GM04504 (cell line): Measurements from ENCODE around the gene DHRS12.
"Not testable (repeated sequence)": the region's sequence is repeated elsewhere in the genome, so short reads cannot be mapped to it uniquely, and the experiment has no call there.

Experiments
- DNase-seq: peaks from one replicate; pipeline ENCODE4 v3.0.0-alpha.2; 2012; ENCODE audit warnings: low read depth

Gene DHRS12

DNA sequence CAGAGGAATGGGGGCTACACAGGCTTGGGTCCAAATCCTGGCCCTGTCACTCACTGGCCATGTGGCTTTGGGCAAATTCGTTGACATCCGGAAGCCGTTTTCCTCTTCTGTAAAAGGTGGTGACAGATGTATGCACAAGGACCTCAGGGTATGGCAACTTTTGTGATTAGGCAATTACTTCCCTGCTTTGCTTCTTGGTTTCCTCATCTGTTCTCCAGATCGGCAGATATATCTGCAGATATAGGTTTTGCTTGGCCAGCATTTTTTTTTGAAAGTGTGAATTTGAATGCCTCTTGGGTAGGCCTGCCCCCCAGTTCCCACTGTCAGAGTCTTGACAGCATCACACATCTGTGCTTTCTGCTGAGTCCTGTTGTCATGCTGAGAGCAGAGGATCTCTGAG lies 23.3 kb upstream of the DHRS12 start:
- no peak for DNase-seq

DNA sequence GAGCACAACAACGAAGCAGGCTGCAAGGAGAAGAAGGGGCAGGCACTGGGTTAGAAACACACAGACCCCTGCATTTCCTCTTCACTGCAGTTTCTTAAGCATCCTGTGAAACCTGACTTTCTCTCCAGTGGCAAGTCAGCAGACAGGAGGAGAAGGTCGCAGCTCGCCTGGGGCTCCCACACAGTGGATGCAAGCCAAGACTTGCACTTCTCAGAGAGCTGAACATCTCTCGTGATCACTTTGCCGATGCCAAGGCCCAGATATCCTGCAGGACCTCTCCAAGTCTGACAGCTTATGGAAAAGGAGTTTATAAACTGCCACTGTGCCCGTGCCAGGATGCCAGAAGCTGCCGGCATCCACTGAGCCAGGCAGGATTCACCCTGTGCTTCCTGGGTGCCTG lies 22.6 kb upstream of the DHRS12 start:
- DNase-seq = no peak

DNA sequence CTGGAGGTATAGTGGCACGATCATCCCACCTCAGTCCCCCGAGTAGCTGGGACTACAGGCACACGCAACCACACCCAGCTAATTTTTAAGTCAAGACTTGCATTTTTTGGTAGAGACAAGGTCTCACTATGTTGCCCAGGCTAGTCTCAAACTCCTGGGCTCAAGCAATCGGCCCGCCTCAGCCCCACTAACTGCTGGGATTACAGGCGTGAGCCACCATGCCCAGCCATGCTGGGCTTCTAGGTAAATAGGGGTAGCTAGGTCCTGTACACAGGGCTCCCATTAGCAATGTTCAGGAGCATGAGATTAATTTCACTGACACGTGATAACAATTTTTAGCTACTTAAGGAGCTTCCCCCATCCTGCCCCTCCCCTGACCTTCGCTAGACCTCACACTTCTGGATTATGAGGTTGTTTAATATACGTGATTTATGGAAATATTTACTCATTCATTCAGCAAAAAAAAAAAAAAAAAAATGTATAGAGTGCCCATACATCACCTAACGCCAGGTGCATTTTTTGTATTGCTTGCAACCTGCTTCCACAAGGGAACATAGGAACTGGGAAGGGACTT lies 21.8 kb upstream of the DHRS12 start:
- DNase-seq = no peak

DNA sequence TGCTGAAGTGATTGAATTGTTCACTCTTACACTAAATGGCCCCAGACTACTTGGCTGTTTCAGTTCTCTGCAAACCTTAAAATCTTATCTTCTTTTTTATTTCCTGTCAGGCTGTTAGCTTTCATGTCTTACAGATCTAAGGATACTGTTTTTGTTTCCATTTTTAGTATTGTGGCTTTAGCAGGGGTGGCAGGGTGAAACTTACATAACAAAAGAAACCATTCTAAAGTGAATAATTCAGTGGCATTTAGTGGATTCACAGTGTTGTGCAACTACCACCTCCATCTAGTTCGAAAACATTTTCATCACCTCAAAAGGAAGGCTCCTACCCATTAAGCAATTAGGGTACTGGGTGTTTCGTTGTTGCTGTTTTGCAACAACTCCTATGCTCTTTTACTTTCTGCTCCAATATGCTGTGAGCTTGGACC lies 21.2 kb upstream of the DHRS12 start:
- no peak for DNase-seq

DNA sequence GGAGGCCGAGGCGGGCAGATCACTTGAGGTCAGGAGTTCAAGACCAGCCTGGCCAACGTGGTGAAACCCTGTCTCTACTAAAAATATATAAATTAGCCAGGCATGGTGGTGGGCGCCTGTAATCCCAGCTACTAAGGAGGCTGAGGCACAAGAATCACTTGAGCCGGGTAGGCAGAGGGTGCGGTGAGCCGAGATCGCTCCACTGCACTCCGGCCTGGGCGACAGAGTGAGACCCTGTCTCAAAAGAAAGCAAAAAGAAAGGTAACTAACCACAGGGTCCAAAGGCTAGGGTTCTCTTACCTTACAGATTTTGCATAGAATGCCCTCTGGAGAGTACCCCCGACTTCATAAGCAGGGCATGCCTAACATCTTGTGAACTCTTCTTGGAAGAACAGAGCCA lies 20.7 kb upstream of the DHRS12 start:
- not testable (repeated sequence) for DNase-seq

DNA sequence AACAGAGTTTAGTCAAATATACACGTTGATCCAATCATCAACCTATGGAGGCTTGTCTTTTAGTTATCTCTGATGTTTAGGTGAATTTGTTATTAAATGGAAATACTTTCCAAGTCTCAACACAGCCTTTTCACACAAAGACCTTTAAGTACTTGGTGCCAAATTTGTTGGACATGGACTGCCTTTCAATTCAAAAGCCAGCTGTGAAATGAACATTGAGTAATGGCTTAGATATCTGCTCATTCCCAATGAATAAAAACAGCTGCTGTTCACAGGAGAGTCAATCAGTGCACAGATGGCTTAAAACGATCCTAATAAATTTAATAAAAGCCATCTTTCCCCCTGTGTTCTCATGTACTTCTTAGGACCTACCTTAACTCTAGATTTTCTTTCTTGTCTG lies 19.9 kb upstream of the DHRS12 start:
- DNase-seq = no peak

DNA sequence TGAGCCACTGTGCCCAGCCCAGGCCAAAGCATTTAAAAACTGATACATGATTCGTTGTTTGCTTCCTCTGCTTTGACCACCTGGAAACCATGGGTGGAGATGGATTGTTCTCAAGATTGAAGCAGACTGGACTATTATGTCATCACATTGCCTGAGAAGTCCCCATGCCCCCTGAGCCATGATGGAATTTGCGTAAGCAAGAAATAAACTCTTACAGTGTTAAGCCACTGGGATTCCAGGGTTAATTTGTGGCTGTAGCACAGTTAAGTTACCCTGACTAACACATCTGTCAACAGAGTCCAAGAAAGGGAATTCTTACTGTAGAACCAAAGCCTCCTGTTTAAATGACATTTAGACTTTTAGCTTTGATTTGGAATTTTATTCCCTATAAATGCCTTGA lies 19.4 kb upstream of the DHRS12 start:
- no peak for DNase-seq

DNA sequence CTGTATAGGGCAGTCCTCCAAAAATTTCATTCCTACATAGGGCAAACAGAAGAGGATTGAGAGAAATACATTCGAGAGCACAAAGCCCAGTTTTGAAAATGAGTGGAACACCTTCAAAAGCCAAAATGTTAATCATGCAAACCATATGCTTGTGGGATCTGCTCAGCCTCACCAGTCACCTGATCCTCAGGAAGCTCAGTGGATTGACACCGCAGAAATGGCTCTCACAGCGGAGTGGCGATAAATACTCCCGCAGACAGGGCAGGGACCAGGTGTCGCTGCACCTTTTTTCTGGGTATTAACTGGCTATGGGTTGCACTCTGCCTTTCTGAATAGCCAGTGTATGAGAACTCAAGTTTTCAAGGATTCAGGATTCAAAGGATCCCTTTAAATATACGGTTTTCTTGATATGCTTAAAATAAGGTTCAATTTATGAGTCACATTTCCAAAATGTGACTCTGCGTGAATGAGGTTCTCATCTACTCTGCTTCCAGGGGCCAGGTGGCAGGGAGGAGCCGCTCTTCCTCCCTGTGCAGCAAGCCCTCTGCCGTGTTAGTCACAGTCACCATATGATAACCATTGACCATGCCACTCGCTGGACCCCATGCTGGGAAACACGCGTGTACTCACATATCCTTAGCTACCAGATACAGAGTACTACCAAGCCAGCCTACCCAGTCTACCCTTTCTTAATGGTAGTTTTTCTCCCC lies 18.3 kb upstream of the DHRS12 start:
- DNase-seq = no peak

DNA sequence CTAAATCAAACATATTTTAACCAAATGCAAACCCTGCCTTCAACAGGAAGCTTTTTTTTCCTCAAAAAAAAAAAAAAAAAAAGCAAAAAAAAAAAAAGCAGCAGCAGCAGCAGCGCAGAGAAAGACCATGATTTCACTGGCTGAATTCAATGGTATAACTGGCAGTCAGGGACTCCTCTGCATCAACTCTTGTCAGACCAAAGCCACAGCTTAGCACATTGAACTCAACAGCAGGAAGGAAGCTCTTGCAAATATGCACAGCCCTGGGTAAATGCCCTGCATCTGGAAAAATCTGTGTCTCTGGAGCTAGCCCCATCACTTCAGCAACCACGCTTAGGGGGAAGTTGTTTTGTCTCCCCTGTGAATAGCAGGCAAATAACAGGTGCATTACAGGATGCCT lies 17.6 kb upstream of the DHRS12 start:
- DNase-seq = no peak

DNA sequence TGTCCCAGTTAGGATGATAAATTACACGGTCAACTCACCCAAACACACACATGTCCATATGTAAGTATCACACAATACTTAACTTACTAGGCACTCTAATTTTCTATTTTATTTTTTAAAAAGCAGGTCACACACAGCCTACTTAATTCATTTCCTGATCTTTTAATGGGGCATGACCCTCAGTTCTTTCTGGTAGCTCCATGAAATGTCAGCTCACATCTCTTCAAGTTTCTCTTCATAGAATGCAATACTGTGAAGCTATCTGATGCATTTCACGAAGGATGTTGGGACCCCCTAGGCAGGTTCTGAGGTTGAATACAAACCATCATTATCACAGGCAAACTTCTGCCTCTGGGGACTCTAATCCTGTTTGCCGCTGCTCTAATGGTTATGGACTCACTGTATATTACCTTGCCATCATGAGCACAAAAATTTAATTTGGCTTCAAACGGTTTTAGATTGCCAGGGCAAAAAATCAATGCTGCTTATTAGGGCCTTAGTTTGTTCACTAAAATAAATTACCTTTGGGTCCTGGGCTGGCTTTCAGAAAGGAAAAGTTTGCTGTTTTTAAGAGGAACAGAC lies 16.1 kb upstream of the DHRS12 start:
- DNase-seq = no peak

DNA sequence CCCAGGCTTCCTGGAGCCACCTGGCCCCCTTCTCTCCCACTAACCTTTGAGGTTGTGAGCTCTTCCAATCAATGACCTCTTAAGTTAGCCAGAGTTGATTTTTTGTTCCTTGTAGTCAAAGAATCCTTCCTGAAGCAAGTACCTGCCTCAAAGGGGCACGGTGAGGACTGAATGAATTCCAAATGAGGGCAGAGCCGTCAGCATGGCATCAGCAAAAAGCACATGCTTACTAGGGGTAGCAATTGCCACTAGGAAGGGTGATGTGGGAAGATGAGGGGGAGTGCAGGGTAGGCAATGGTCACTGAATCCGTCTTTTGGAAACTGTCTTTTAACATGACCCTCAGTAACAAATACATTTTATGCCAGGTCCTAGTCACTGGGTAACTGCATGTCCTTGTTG lies 15.6 kb upstream of the DHRS12 start:
- DNase-seq = no peak

DNA sequence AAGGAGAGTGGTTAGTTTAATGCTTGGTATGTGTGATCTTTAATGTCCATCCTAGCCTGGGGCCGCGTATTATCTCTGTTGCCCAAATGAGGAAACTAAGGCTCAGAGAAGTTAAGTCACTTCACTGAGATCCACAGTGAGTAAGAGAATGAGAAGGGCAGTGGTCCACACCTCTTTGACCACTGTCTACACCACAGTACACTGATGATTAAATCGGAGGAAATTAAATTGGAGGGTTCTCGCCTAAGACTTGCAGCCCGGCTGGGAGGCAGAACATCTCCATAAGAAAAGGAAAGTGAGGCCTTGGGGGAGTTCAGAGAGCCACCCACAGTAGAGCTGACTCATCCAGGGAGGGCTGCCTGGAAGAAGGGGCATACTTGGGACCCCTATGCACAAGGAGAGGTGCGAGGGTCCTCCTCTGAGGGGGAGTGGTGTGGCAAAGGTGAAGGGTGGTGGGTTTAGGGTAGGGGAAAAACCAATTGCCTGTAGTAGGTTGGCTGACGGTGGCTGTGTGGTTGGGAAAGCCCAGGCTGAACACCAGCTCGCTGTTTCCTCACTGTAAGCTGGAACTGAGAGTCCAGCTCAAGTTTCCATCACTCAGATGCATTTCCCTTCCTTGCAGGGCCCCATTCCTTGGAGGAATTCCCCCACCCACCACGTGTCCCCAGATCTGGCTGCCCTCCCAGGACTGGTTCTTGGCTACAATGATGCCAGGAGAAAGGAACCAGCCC lies 15.0 kb upstream of the DHRS12 start:
- no peak for DNase-seq

DNA sequence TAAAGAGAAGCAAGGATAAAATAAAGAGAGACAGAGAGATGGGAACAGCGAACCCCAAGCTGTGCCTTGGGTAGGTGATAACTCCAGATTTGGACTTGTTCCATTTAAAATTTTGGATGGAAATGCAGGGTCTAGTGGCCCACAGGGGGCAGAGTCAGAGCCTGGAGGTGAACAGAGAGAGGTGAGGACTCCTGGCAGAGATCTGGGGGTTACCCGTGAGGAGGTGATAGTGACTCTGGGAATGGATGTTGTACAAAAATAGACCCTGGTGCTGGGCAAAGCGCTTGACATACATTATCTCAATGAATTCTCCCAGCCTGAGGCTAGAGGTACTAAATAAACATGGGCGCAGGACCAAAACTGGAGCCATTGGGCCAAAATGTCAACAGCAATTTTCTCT lies 14.3 kb upstream of the DHRS12 start:
- no peak for DNase-seq

DNA sequence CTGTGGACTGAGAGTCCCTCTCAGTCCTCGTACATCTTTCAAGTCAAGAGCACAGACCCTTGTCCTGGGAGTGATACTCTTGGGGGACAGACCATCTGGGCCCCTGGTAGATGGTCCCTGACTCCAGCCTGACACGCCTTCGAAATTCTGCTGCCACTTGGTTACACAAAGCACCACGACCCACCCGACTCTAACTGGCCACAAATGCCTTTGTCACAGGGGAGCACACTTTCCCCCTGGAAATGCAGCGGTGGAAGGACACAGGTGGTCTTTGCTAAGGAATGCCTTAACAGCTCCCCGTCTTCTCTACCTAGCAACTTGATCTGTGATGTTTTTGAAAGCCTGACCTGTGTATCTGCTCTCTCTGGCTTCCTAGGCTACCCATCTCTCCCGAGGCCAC lies 13.8 kb upstream of the DHRS12 start:
- no peak for DNase-seq

DNA sequence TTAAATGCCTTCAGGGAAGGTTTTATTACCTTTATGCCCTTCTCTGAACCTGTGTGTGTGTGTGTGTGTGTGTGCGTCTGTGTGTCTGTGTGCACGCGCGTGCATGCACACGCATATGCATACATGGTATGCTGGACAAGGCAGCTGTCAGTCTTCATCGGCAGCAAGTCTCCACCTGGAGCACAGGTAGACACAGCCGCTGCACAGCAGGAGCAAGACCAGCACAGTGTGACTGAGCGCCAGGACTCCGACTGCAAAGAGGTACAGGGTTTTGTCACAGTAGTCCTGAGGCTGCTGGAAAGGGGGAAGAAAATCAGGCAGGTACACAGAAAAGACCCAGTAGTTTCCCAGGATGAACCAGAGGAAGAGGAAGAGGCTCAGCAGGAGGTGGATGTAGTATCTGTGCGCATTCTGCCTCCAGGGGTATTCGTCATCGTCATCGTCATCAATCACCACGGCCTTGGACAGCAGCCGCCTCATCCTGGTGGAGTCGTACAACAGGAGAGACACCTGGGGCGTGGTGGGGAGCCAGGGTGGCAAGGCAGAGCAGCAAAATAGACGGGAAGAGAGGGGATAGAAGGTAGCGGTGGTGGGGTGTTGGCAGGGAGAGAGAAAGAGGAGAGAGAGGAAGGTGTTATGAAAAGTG lies 12.8 kb upstream of the DHRS12 start:
- DNase-seq = no peak

DNA sequence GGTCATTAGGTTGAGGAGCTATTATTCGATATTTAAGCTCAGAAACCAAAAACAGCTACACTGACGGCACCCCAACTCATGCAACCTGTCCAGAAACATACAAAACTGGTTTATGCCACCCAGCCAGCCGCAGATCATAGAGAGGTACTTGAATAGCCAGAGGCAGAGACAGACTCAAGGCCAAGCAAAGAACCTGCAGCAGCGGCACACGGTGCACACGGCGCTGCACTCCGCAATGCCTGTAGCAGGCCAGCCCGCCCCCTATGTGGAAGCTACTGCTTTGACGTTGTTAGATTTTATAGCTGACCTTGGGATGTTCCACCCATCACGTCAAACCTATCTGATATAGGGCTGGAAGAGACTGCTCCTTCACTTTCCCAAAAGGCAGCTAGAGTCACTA lies 11.9 kb upstream of the DHRS12 start:
- no peak for DNase-seq

DNA sequence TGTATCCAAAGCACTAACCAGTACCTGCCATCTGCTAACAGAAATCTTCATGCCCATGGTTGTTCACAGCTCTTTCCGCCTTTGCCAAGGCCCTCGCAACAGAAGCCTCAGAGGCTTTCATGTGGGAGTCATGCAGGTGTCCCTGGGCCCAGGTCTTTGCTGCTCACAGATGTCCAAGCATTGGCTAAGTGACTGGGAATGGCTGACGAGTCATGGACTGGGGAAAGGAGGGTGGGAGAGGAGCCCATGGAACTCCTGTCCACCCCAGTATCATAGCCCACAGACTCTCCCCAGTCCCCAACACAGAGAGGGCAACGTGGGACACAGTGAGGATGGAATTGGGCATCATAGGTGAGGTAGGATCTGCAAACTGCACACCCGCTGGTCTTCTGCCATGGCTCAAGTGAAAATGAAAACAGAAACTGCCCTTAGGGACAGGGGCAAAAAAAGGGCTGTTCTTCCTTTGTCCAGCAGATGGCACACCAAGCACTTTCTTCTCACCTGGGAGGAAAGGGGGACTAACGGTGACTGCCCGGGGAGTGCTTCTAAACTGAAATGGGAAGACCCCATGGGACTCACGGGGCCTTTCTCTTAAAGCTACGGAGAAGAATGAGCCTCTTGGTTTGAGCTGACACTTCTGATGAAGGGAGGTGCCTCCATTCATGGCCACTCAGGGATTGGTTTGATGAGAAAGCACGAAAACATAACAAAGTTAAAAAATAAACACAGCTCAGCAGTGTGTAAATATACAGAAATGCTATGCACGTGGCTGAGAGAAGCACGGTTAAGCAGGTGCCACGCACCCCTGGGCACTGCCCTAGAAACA lies 11.1 kb upstream of the DHRS12 start:
- DNase-seq = no peak

DNA sequence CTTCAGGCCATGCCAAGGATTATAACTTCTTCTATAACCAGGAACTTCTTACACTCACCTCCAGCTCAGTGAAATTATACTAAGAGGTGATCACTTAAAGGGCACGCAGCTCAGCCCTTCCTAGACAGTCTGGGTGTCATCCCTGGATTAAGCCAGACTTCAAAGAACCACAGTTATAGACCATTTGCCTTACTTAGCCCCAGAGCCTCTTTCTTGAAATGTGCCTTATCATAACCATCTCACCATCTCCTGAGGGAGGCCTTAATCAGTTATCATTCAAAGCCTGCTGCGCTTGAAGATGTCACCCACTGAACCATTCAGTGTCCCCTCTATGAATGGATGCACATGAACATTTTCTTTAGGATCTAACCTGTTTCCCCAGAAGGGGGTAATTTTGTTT lies 10.1 kb upstream of the DHRS12 start:
- DNase-seq = no peak

DNA sequence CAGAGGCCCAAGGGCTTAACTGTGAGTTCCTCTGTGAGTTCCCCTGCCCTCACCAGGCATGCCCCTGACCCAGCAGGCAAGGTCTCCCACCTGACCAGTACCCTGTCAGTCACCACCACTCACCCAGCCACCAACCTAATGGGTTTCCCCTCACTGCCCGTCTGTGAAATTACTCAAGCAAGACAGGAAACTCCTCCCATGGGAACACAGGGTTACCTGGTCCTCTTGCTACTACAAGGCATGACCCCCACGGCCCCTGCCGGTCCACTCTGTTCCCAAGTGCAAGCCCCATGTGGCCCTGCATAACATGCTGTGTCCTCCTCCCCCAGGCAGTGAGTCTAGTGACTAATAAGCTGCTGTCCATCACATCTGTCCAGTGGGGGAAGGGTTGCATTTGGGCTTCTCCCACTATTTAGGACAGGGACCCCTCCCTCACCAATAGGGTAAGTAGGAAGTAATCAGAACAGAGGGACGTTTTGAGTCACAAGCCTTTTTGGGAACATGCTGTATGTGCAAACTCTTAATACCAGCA lies 8.0 kb upstream of the DHRS12 start:
- no peak for DNase-seq

DNA sequence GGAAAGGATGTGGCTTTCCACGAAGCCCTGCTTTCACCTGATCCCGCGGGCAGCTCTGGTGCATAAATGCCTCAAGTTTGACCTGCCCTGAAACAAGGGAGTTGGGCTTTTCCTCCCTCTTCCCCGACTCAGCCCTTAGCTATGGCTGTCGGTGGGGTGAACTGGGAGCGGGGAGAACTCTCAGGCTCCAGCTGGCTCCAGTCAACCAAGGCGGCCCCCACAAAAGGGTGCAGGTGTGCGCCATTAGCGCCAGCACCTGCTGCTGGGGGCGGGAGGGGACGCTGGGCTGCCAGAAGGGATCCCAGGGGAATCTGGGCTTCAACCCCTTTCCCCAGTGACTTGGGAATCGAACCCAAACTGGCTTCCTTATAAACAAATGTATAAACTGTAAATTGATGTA lies 7.1 kb upstream of the DHRS12 start:
- DNase-seq = no peak

DNA sequence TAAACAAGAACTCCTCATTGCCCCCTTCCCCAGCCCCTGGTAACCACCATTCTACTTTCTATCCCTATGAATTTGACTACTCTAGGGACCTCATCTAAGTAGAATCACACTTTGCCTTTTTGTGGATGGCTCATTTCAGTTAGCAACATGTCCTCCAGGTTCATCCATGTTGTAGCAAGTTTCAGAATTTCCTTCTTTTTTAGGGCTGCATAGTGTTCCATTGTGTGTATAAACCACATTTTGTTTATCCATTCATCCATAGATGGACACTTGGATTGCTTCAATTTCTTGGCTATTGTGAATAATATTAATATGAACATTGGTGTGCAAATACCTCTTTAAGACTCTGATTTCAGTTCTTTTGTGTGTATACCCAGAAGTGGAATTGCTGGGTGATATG lies 4.8 kb upstream of the DHRS12 start:
- no peak for DNase-seq

DNA sequence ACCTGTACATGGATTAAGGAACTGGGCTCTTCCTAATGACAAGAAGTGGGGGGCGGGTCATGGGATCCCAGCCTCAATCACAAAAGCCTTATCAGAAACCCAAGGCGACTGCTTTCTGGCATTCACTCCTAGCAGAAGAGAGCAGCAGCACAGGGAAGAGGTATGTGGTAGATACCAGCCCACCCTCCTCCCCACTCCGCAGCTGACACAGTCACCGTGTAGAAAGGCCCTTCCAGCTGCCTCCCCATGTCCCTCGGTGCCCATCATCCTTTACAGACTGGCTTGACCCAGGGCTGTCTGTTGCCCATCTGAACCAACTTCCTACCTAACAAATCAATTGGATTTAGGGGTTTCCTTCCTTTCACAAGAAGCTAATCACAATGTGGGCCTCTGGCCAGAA lies 3.1 kb upstream of the DHRS12 start:
- no peak for DNase-seq
